Panc1 (cell line): ENCODE results near the gene MRPL9. TPM values are rescaled to one million over a fixed set of nuclear protein-coding genes. Genes with fewer than 3 reads are reported as not detected.
"Not testable (repeated sequence)": the region's sequence is repeated elsewhere in the genome, so short reads cannot be mapped to it uniquely, and the experiment has no call there.

ENCODE experiments used
- ATAC-seq: fragments of 200-7000 bp; cut with Tn5 transposase; 2 replicates; pipeline ENCODE4 v1.9.1; 2020; ENCODE audit warnings: mild to moderate bottlenecking, moderate library complexity
- BruUV-seq: library from RNA; stranded (reverse); fragments of 400-500 nt; replicated peaks from 2 replicates; lab custom pipeline; 2021; lab: Mats Ljungman, UMichigan
- CTCF ChIA-PET: fragments of 300-600 bp; sonication (Branson Sonifier 250); formaldehyde crosslinking; loops from one replicate; lab custom pipeline; 2022; ENCODE audit warnings: antibody characterized with exemption; lab: Charles Lee
- POLR2A ChIA-PET: fragments of 300-600 bp; sonication (Branson Sonifier 250); formaldehyde crosslinking; loops from one replicate; lab custom pipeline; 2022; ENCODE audit warnings: antibody characterized with exemption; lab: Charles Lee
- DNase-seq: peaks from one replicate; pipeline ENCODE4 v3.0.0-alpha.2; 2010; ENCODE audit warnings: low read depth, low spot score
- H3K27ac ChIP-seq: 2 replicates; pipeline ENCODE4 v1.5.1; 2011; ENCODE audit warnings: mild to moderate bottlenecking, low read length, inconsistent platforms
- H3K27me3 ChIP-seq: fragments of 200-500 bp; sonication (Bioruptor generic); 2 replicates; pipeline ENCODE4 v1.6.0; 2014; ENCODE audit warnings: low read length, inconsistent platforms; ENCODE audit not compliant: control insufficient read depth, insufficient read depth
- H3K36me3 ChIP-seq: fragments of 200-500 bp; sonication (Bioruptor generic); 2 replicates; pipeline ENCODE4 v1.5.1; 2014; ENCODE audit warnings: inconsistent platforms, mild to moderate bottlenecking, low read length, moderate library complexity; ENCODE audit not compliant: control insufficient read depth, insufficient read depth
- H3K4me1 ChIP-seq: 2 replicates; pipeline ENCODE4 v1.5.1; 2011; ENCODE audit warnings: inconsistent platforms, mild to moderate bottlenecking, low read length, moderate library complexity; ENCODE audit not compliant: control insufficient read depth, insufficient read depth
- H3K4me3 ChIP-seq, 2 experiments: 2 replicates each; pipeline ENCODE4 v1.5.1; 2011 to 2012; ENCODE audit warnings: low read depth in 2 of 2, low read length in 2 of 2, mild to moderate bottlenecking in 2 of 2, inconsistent platforms in 1 of 2, moderate library complexity in 1 of 2
- H3K9me3 ChIP-seq: fragments of 200-500 bp; sonication (Bioruptor generic); 2 replicates; pipeline ENCODE4 v1.5.1; 2014; ENCODE audit warnings: low read depth, mild to moderate bottlenecking, inconsistent platforms, low read length, moderate library complexity; ENCODE audit not compliant: control insufficient read depth, insufficient read depth
- CTCF ChIP-seq: fragments of 450-650 bp; IDR thresholded peaks from 2 replicates; pipeline ENCODE4 v1.5.1; 2017; ENCODE audit warnings: mild to moderate bottlenecking
- POLR2AphosphoS5 ChIP-seq: IDR thresholded peaks from 2 replicates; pipeline ENCODE4 v1.6.1; 2012; ENCODE audit warnings: mild to moderate bottlenecking, low read depth, low read length, moderate library complexity
- REST ChIP-seq, 2 experiments: IDR thresholded peaks; 2 replicates each; pipeline ENCODE4 v1.6.1; 2011 to 2012; ENCODE audit warnings: low read depth in 2 of 2, control low read depth in 1 of 2, low read length in 1 of 2, mild to moderate bottlenecking in 1 of 2, moderate library complexity in 1 of 2; ENCODE audit not compliant: insufficient read depth in 1 of 2
- SIN3A ChIP-seq: IDR thresholded peaks from 2 replicates; pipeline ENCODE4 v1.6.1; 2012; ENCODE audit warnings: low read depth, mild to moderate bottlenecking, low read length, moderate library complexity, borderline replicate concordance; ENCODE audit not compliant: insufficient read depth
- TCF7L2 ChIP-seq: IDR thresholded peaks from 2 replicates; pipeline ENCODE4 v1.6.1; 2011; ENCODE audit warnings: mild to moderate bottlenecking, low read depth, low read length, inconsistent platforms
- in situ Hi-C: cut with HindIII; loops from 2 replicates; pipeline ENCODE4 v1.10.0; 2016; ENCODE audit warnings: low sequenced_read_pairs, low pct_unique_long_range_greater_than_20kb
- intact Hi-C: fragments of 100-400 bp; cut with micrococcal nuclease; formaldehyde crosslinking; loops from one replicate; pipeline ENCODE4 v1.10.0; 2022; ENCODE audit not compliant: unreplicated experiment
- total RNA-seq: library from RNA; stranded (reverse); gene quantifications from one replicate; pipeline ENCODE4 v1.2.1, GENCODE V29; 2021; ENCODE audit not compliant: unreplicated experiment

MRPL9 gene
- total RNA-seq, 1 experiment from 2014 or later: 98.3 TPM

- BruUV-seq, ATAC-seq, intact Hi-C loops, H3K36me3 ChIP-seq, H3K4me3 ChIP-seq, H3K9me3 ChIP-seq, DNase-seq, H3K27ac ChIP-seq, H3K4me1 ChIP-seq, in situ Hi-C loops, H3K27me3 ChIP-seq: not testable (repeated sequence)
- ChIA-PET POLR2A (interaction anchor here (0.7 kb wide), 1 partner anchor 17 kb away, joined by 5 read pairs; the partner anchor contains the start of gene MRPL9), CTCF (interaction anchor here (0.7 kb wide), 1 partner anchor 79 kb away, joined by 5 read pairs; no protein-coding TSS in a partner anchor)
Observed at GRCh38 chr1:151780736-151781135, 17.4 kb upstream of the MRPL9 start.

GRCh38 chr1:151779852-151780251 is 16.6 kb upstream of the MRPL9 start:
- ChIA-PET POLR2A (no interaction called here), CTCF (no interaction called here)

More at GRCh38 chr1:151779852-151780251, 16.6 kb upstream of the MRPL9 start:
- no TSS peak for BruUV-seq
- ATAC-seq (no peak), DNase-seq (no peak)
- Histone ChIP-seq H3K4me1 (no peaks in the 10 kb centered on the region), H3K36me3 (no peaks in the 10 kb centered on the region; the same call in 1 of the 2 replicates), H3K4me3 (no peak overlapping the region), H3K9me3 (no peaks in the 10 kb centered on the region), H3K27ac (no peak overlapping the region), H3K27me3 (no peaks in the 10 kb centered on the region)
- in situ Hi-C loops: no loop called here
- intact Hi-C loops: no loop called here
- no peak for TF ChIP-seq POLR2AphosphoS5
- no peak for TF ChIP-seq REST (IDR thresholded peaks at IDR 0.05; ENCODE audit: insufficient read depth in 1 of 2, low read depth in 2 of 2, low read length in 1 of 2)
- no peak for TF ChIP-seq TCF7L2
- TF ChIP-seq SIN3A: no peak
- TF ChIP-seq CTCF: no peak
